Ovary (tissue), 9 donors: ENCODE measurements around the gene BMS1. TPM values are rescaled to one million over a fixed set of nuclear protein-coding genes. Genes with fewer than 3 reads are reported as not detected.

Source experiments
- DNase-seq, 5 donors: peaks; one replicate each; pipeline ENCODE4 v3.0.0-alpha.2; 2019 to 2020
- H3K27ac ChIP-seq, 2 donors: fragments of 200-600 bp; one replicate each; pipeline versions ENCODE4 v1.5.1 to v1.8.0; 2019 to 2022
- H3K27me3 ChIP-seq: fragments of 200-600 bp; one replicate; pipeline ENCODE4 v1.8.0; 2022
- H3K36me3 ChIP-seq: fragments of 200-600 bp; sonication (generic); one replicate; pipeline ENCODE4 v1.5.1; 2019
- H3K4me1 ChIP-seq: one replicate; pipeline ENCODE4 v1.8.1; 2013; ENCODE audit warnings: mild to moderate bottlenecking, moderate library complexity; ENCODE audit not compliant: insufficient read depth
- H3K4me3 ChIP-seq: fragments of 200-600 bp; sonication (generic); one replicate; pipeline ENCODE4 v1.5.1; 2017
- H3K9me3 ChIP-seq, 2 donors: fragments of 200-600 bp in 1 of 2; sonication (generic) in 1 of 2; one replicate each; pipeline versions ENCODE4 v1.5.1 to v1.8.1; 2013 to 2019; ENCODE audit warnings: mild to moderate bottlenecking in 1 of 2, moderate library complexity in 1 of 2
- EP300 ChIP-seq: sonication (generic); formaldehyde crosslinking; IDR thresholded peaks from one replicate; pipeline ENCODE4 v1.6.1; 2017; ENCODE audit warnings: antibody characterized with exemption
- POLR2A ChIP-seq: fragments of 450-650 bp; IDR thresholded peaks from one replicate; pipeline ENCODE4 v1.6.1; 2017; ENCODE audit warnings: antibody characterized with exemption, mild to moderate bottlenecking, moderate library complexity
- WGBS, 3 donors: extraction: QIAGEN DNeasy Blood & Tissue Kit in 1 of 3; methylation state at CpG; one replicate each; pipeline versions ENCODE4 v1.1.5 to v1.1.7; 2013 to 2017; 5-methylcytosine and 5-hydroxymethylcytosine counted together
- intact Hi-C, 4 donors: fragments of 100-400 bp; cut with DNase I; formaldehyde crosslinking; loops; one replicate each; pipeline versions ENCODE4 v1.11.0 to v1.15.1; 2022 to 2023
- polyA plus RNA-seq, 2 donors: library from polyadenylated mRNA; stranded (reverse); fragments of 200-250 nt in 1 of 2; fragments of 350-450 nt in 1 of 2; fragmentation: Illumina TruSeq in 1 of 2; extraction: RNeasy Lipid Tissue Mini Kit (QIAGEN cat#74804) in 1 of 2; gene quantifications; one replicate each; pipeline ENCODE4 v1.2.3, GENCODE V29; 2013 to 2014
- total RNA-seq, 7 donors: library from RNA; depleted of rRNA in 2 of 7; stranded (reverse); fragments of >200 nt in 2 of 7; fragmentation: NEBNext Ultra II Directional in 3 of 7; extraction: Animal tissue kit (Norgen Biotek cat#: 25700) in 3 of 7; gene quantifications; one replicate each; pipeline versions ENCODE4 v1.1.0 to v1.2.4, GENCODE V29; 2016 to 2023
- TF ChIP-seq, protein P1 (sequence below), 3 donors: fragments of 450-650 bp in 2 of 3; fragments of 200-600 bp in 1 of 3; IDR thresholded peaks; one replicate each; pipeline versions ENCODE4 v1.5.1 to v1.8.0; 2016 to 2022; ENCODE audit warnings: antibody characterized with exemption in 3 of 3, mild to moderate bottlenecking in 1 of 3
- donor health status: DM: no; HTN: no; CAD: no; lungs with moderate emphysema.
- donor health status: DM: no; HTN: no; CAD: no.
- donor health status: Bipolar disorder and iron deficiency.
- donor health status: DM: yes; HTN: yes; CAD: no.
- donor health status: DM: no; HTN: no; CAD: no.
- donor health status: DM: yes; HTN: yes; CAD: no.

Gene BMS1
- total and polyA plus RNA-seq, 9 donors = 8.4 to 16.0 (median 13.3) TPM

DNA sequence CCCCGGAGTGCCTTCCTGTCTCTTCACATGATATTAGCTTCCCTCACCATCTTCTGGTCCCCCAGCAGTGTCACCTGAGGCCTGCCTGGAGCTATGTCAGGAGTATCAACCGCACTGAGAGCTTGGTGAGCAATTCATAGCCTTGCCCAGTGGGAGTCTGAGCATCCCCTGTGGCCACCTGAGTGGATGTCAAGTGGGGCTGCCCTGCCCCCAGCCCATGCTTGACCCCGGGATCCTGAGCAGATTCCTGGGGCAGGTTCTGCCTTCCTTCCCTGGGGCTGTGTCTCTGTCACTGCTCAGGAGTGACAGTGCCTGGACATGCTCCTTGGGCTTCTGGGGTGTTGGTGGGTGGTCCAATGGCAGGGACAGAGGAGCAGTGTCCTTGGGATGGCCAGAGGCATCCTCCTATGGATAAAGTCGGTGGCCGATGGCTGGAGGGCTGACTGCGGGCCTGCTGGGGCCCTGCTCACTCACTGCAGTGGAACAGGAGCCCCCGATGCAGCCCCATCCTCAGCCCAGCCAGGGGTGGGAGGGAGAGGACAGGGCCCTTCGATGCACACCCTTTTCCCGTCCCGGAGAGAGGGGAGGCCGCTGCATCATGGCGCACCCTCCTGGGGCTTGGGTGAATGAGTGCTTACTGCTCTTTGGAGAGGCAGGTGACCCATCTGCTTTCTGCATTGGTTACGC lies 95.7 kb downstream of the BMS1 start:
- TF ChIP-seq EP300 = no peak
- TF ChIP-seq, protein P1, sequence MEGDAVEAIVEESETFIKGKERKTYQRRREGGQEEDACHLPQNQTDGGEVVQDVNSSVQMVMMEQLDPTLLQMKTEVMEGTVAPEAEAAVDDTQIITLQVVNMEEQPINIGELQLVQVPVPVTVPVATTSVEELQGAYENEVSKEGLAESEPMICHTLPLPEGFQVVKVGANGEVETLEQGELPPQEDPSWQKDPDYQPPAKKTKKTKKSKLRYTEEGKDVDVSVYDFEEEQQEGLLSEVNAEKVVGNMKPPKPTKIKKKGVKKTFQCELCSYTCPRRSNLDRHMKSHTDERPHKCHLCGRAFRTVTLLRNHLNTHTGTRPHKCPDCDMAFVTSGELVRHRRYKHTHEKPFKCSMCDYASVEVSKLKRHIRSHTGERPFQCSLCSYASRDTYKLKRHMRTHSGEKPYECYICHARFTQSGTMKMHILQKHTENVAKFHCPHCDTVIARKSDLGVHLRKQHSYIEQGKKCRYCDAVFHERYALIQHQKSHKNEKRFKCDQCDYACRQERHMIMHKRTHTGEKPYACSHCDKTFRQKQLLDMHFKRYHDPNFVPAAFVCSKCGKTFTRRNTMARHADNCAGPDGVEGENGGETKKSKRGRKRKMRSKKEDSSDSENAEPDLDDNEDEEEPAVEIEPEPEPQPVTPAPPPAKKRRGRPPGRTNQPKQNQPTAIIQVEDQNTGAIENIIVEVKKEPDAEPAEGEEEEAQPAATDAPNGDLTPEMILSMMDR (IDR thresholded peaks at IDR 0.05) = no peak
- TF ChIP-seq POLR2A = no peak
- Histone ChIP-seq H3K9me3 (no peaks in the 10 kb centered on the region), H3K27me3 (no peaks in the 10 kb centered on the region), H3K4me1 (no peaks in the 10 kb centered on the region), H3K36me3 (no peaks in the 10 kb centered on the region), H3K4me3 (no peak overlapping the region), H3K27ac (no peak overlapping the region)
- intact Hi-C loops = loop anchor here in 2 of 4 donors (10.0 kb wide), 1 partner anchor 227 kb away; no protein-coding TSS in a partner anchor
- no peak for DNase-seq
- WGBS, 3 donors = 86 to 87% (median 86%) methylated on average over 10 to 13 of the region's 13 CpGs

GRCh38 chr10:42878821-42879195 lies 96.2 kb downstream of the BMS1 start:
- 61 to 74% (median 69%) methylated on average over 3 of the region's 3 CpGs for WGBS, 3 donors

GRCh38 chr10:42879380-42880254 lies 97.0 kb downstream of the BMS1 start:
- Histone ChIP-seq H3K9me3 (no peaks in the 10 kb centered on the region), H3K27ac (no peak overlapping the region), H3K4me1 (no peaks in the 10 kb centered on the region), H3K4me3 (no peak overlapping the region), H3K36me3 (no peaks in the 10 kb centered on the region), H3K27me3 (no peaks in the 10 kb centered on the region)
- TF ChIP-seq, protein P1 (IDR thresholded peaks at IDR 0.05) = no peak
- TF ChIP-seq EP300 (no peak), POLR2A (no peak)
- no peak for DNase-seq
- intact Hi-C loops = loop anchor here in 2 of 4 donors (10.0 kb wide), 1 partner anchor 225 kb away; no protein-coding TSS in a partner anchor
- WGBS, 3 donors = 68 to 74% (median 74%) methylated on average over 30 of the region's 30 CpGs

More at GRCh38 chr10:42878821-42879195, 96.2 kb downstream of the BMS1 start:
- no peak for DNase-seq
- no peaks in the 10 kb centered on the region for H3K9me3 ChIP-seq
- H3K27ac ChIP-seq = no peak overlapping the region
- intact Hi-C loops = loop anchor here in 2 of 4 donors (10.0 kb wide), 1 partner anchor 226 kb away; no protein-coding TSS in a partner anchor
- no peaks in the 10 kb centered on the region for H3K27me3 ChIP-seq
- H3K4me3 ChIP-seq = no peak overlapping the region
- H3K36me3 ChIP-seq = no peaks in the 10 kb centered on the region
- TF ChIP-seq, protein P1 (IDR thresholded peaks at IDR 0.05) = no peak
- TF ChIP-seq POLR2A (no peak), EP300 (no peak)
- H3K4me1 ChIP-seq = no peaks in the 10 kb centered on the region

GRCh38 chr10:42880255-42880620 lies 97.6 kb downstream of the BMS1 start:
- Histone ChIP-seq H3K36me3 (no peaks in the 10 kb centered on the region), H3K9me3 (no peaks in the 10 kb centered on the region), H3K4me3 (no peak overlapping the region), H3K27ac (no peak overlapping the region), H3K27me3 (no peaks in the 10 kb centered on the region), H3K4me1 (no peaks in the 10 kb centered on the region)
- WGBS, 3 donors = 70 to 74% (median 74%) methylated on average over 16 of the region's 16 CpGs
- no peak for TF ChIP-seq EP300
- TF ChIP-seq, protein P1 (IDR thresholded peaks at IDR 0.05) = no peak
- no peak for TF ChIP-seq POLR2A
- DNase-seq = no peak
- intact Hi-C loops = no loop called here
